AG09319 (cell line): Measurements from ENCODE around the gene CEP43.

Experiments used
- DNase-seq: peaks from one replicate; pipeline ENCODE4 v3.0.0-alpha.2; 2010; ENCODE audit warnings: low read depth; ENCODE audit errors: extremely low read depth
- TF ChIP-seq, protein P1 (sequence below): IDR thresholded peaks from 2 replicates; pipeline ENCODE4 v1.5.1; 2011; ENCODE audit warnings: low read depth, mild to moderate bottlenecking, inconsistent platforms, low read length, moderate library complexity

Gene CEP43

GRCh38 chr6:166999884-167000253 is 672 bp downstream of the CEP43 start:
- DNase-seq: no peak
- TF ChIP-seq, protein P1, sequence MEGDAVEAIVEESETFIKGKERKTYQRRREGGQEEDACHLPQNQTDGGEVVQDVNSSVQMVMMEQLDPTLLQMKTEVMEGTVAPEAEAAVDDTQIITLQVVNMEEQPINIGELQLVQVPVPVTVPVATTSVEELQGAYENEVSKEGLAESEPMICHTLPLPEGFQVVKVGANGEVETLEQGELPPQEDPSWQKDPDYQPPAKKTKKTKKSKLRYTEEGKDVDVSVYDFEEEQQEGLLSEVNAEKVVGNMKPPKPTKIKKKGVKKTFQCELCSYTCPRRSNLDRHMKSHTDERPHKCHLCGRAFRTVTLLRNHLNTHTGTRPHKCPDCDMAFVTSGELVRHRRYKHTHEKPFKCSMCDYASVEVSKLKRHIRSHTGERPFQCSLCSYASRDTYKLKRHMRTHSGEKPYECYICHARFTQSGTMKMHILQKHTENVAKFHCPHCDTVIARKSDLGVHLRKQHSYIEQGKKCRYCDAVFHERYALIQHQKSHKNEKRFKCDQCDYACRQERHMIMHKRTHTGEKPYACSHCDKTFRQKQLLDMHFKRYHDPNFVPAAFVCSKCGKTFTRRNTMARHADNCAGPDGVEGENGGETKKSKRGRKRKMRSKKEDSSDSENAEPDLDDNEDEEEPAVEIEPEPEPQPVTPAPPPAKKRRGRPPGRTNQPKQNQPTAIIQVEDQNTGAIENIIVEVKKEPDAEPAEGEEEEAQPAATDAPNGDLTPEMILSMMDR: no peak

DNA sequence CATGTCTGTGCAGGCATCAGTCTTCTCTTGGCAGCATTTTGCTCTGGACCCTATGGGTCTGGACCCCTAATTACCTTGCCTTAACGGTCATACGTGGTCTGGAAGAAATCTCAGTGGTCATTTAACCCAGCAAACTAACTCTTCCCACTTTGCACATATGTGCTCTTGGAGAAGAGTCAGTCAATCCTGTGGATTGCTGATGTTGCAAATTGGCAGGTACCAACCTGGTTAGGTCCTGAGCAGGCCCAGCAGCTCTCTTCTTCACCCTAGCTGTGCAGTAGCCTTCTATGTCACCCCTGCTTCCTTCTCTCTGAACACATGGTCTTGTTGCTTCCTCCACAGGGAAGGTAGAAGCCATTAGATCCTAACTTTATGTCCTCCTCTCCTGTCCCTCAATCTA is 1.6 kb downstream of the CEP43 start:
- TF ChIP-seq, protein P1: no peak
- DNase-seq: no peak

GRCh38 chr6:167005350-167006159 is 6.4 kb downstream of the CEP43 start:
- TF ChIP-seq, protein P1: no peak
- no peak for DNase-seq

DNA sequence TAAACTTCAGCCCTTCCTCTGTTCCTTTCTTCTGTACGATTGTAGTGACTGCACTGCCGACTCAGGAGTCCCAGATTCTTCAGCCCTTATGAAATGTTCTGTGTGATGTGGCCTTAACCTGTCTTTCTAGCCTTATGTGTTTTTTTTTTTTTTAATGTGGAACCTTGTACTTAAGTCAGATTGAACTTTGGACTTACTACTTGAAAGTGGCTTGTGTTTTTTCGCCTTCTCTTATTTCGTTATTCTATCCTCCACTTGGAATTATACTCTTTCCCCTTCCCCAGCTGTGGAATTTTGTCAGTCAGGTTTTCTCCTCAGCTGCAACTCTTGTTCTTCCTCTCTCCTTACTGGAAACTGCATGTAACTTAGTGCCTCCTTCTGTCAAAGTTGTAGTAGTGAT is 8.8 kb downstream of the CEP43 start:
- TF ChIP-seq, protein P1: no peak
- no peak for DNase-seq

DNA sequence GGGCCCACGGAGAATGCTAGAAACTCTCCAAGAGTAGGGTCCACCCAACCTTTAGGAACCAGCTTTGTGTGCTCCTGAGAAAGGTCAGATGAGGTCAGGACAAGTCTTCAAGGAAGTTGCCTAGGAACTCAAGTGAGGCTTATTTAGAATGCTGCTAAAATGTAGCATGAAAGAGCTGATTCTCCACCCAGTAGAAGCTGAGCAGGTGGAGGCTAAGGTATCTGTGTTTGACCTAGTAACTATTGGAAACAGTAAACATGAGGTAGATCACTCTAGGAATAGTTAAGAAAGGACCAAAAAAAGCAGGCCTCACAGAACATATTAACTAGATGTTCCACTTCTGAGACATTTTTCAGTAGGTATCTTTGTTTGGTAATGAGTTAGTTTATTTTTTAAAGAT is 13.9 kb downstream of the CEP43 start:
- DNase-seq: no peak
- TF ChIP-seq, protein P1: no peak

- DNase-seq: no peak
- TF ChIP-seq, protein P1: no peak
Observed at GRCh38 chr6:167013946-167014345, 14.7 kb downstream of the CEP43 start.

DNA sequence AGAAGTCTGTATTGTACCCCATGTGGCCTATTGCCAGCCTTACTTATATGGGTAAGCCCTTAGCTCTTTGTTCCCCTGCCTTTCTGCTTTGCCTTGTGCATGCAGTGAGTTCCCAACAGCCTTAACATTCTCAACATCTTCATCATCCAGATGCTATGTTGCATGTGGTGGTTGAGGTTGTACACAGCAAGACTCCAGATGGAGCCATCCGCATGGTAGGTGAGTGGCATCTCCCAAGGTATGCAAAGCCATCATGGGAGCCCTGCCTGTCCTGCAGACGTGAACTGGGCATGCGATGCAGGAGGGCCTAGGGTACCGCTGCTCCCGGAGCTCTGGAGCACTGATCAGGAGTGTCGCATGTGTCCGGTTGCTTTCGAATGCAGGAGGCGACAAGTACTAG is 16.1 kb downstream of the CEP43 start:
- TF ChIP-seq, protein P1: no peak
- DNase-seq: no peak
